Transverse colon (tissue), 4 donors: ENCODE data around the gene ADAM22. TPM values are rescaled to one million over a fixed set of nuclear protein-coding genes. Genes with fewer than 3 reads are reported as not detected.

Experiments
- DNase-seq: peaks from one replicate; pipeline ENCODE4 v3.0.0-alpha.2; 2019
- H3K27ac ChIP-seq, 4 donors: fragments of 200-600 bp; sonication (generic); 2 replicates each; pipeline ENCODE4 v1.5.1; 2016 to 2018; ENCODE audit warnings: inconsistent platforms in 4 of 4
- H3K27me3 ChIP-seq: fragments of 200-600 bp; sonication (generic); 2 replicates; pipeline ENCODE4 v1.5.1; 2017; ENCODE audit warnings: inconsistent platforms
- H3K36me3 ChIP-seq, 4 donors: fragments of 200-600 bp; sonication (generic); 2 replicates each; pipeline ENCODE4 v1.5.1; 2017 to 2019; ENCODE audit warnings: inconsistent platforms in 4 of 4
- H3K4me1 ChIP-seq, 4 donors: fragments of 200-600 bp; sonication (generic); 2 replicates each; pipeline ENCODE4 v1.5.1; 2017 to 2020; ENCODE audit warnings: inconsistent platforms in 4 of 4
- H3K4me3 ChIP-seq, 4 donors: fragments of 200-600 bp; sonication (generic); 1 replicate in 1 of 4; 2 replicates in 3 of 4; pipeline versions ENCODE4 v1.5.1 to v1.6.1; 2017 to 2019; ENCODE audit warnings: inconsistent platforms in 4 of 4
- H3K9me3 ChIP-seq, 2 donors: fragments of 200-600 bp; sonication (generic); 2 replicates each; pipeline ENCODE4 v1.5.1; 2017 to 2019; ENCODE audit warnings: inconsistent platforms in 2 of 2
- EP300 ChIP-seq: sonication (generic); formaldehyde crosslinking; IDR thresholded peaks from one replicate; pipeline ENCODE4 v1.6.1; 2017; ENCODE audit warnings: antibody characterized with exemption, low read depth
- POLR2A ChIP-seq: fragments of 450-650 bp; IDR thresholded peaks from one replicate; pipeline ENCODE4 v1.6.1; 2016; ENCODE audit warnings: antibody characterized with exemption, mild to moderate bottlenecking, moderate library complexity
- POLR2AphosphoS5 ChIP-seq, 3 donors: sonication (generic); formaldehyde crosslinking; IDR thresholded peaks; one replicate each; pipeline ENCODE4 v1.6.1; 2016; ENCODE audit warnings: antibody characterized with exemption in 3 of 3
- WGBS, 2 donors: methylation state at CpG; one replicate each; pipeline ENCODE4 v1.1.5; 2018; ENCODE audit warnings: low coverage in 1 of 2; 5-methylcytosine and 5-hydroxymethylcytosine counted together
- in situ Hi-C, 4 donors: fragments of 200-750 bp; cut with MboI; loops; one replicate each; pipeline versions ENCODE4 v1.15.0 to v1.15.1; 2017; ENCODE audit warnings: low sequenced_read_pairs in 3 of 4, low pct_ligation_motif_present in 1 of 4, low pct_unique_long_range_greater_than_20kb in 1 of 4
- intact Hi-C: fragments of 100-400 bp; cut with DNase I; formaldehyde crosslinking; loops from one replicate; pipeline ENCODE4 v1.15.1; 2023; ENCODE audit warnings: low total_unique reads
- total RNA-seq, 4 donors: library from RNA; depleted of rRNA; stranded (reverse); fragments of >200 nt; gene quantifications; one replicate each; pipeline ENCODE4 v1.1.0, GENCODE V29; 2016
- TF ChIP-seq, protein P1 (sequence below), 5 experiments: fragments of 200-600 bp in 3 of 5; fragments of 450-650 bp in 2 of 5; sonication (generic) in 3 of 5; IDR thresholded peaks; 1 replicate in 2 of 5; 2 replicates in 3 of 5; pipeline ENCODE4 v1.5.1; 2016 to 2017; ENCODE audit warnings: antibody characterized with exemption in 5 of 5, inconsistent platforms in 3 of 5, mild to moderate bottlenecking in 2 of 5, moderate library complexity in 1 of 5

ADAM22 gene
- total RNA-seq, 4 donors from 2014 or later, result 3.8 to 17.3 (median 6.0) TPM

DNA sequence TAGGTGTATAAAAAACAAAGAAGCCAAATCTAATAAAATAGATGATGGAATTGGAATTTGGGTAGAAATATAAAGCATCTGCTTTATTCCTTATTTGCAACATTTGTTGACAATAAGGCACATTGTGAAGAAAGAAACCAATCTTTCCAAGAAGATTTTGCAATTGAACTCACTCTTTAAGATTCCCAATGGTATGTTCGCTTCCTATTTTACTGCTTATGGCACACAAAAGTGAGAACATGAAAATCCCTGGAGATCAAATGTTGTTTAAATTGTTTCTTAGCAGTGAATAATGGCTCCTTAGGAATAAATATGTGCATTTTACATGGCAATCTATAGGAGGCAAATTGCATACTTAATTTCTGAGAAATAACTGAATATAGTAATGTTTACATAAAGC lies 84.5 kb downstream of the ADAM22 start:
- Histone ChIP-seq H3K4me3 (no peak overlapping the region), H3K27me3 (no peaks in the 10 kb centered on the region), H3K36me3 (no peaks in the 10 kb centered on the region), H3K27ac (no peak overlapping the region), H3K9me3 (no peaks in the 10 kb centered on the region), H3K4me1 (no peaks in the 10 kb centered on the region)
- WGBS, 2 donors, result 95 to 100% methylated on average over 1 of the region's 1 CpG
- no peak for DNase-seq
- intact Hi-C loops, result no loop called here
- in situ Hi-C loops, result no loop called here
- TF ChIP-seq EP300 (no peak), POLR2A (no peak), POLR2AphosphoS5 (IDR thresholded peaks at IDR 0.05) (no peak)
- TF ChIP-seq, protein P1, sequence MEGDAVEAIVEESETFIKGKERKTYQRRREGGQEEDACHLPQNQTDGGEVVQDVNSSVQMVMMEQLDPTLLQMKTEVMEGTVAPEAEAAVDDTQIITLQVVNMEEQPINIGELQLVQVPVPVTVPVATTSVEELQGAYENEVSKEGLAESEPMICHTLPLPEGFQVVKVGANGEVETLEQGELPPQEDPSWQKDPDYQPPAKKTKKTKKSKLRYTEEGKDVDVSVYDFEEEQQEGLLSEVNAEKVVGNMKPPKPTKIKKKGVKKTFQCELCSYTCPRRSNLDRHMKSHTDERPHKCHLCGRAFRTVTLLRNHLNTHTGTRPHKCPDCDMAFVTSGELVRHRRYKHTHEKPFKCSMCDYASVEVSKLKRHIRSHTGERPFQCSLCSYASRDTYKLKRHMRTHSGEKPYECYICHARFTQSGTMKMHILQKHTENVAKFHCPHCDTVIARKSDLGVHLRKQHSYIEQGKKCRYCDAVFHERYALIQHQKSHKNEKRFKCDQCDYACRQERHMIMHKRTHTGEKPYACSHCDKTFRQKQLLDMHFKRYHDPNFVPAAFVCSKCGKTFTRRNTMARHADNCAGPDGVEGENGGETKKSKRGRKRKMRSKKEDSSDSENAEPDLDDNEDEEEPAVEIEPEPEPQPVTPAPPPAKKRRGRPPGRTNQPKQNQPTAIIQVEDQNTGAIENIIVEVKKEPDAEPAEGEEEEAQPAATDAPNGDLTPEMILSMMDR (IDR thresholded peaks at IDR 0.05), result no peak

DNA sequence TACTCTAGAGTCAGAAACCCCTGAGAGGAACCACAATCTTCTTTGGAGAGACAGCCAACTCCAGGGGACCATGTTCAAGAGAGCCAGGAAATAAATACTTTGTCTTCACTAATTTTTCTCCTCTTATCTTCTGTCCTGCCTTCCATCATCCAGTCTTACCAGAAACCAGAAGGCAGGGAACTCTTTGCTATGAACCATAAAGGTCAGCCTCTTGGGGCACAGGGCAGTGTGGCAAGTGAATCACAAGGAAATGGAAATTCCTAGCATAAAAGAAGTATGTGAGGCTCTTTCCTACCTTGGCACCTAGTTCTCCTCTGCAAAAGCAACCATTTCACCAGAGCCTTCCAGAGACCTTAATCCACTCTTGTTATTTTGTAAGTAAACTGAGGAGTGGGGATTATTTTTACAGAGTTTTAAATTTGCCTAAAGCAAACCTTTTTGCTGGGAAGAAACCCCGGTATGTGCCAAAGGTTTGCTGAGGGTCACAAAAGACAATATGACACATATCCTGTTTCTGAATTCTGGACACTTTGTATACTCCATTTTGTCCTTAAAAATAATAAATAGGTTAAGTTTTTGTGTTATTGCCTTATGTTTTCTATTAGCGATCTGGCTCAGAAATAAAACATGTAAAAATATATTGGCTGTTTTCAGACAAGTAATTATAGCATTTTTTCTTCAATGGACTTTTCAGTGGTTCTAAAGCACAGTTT lies 87.1 kb downstream of the ADAM22 start:
- Histone ChIP-seq H3K27me3 (no peaks in the 10 kb centered on the region), H3K4me3 (no peak overlapping the region), H3K4me1 (no peaks in the 10 kb centered on the region), H3K36me3 (no peaks in the 10 kb centered on the region), H3K9me3 (peaks cover 0 to 8% of the 10 kb centered on the region in 2 donors), H3K27ac (no peak overlapping the region)
- TF ChIP-seq EP300 (no peak), POLR2AphosphoS5 (IDR thresholded peaks at IDR 0.05) (no peak)
- intact Hi-C loops (no loop called here), in situ Hi-C loops (no loop called here)
- 87% methylated on average over 2 of the region's 2 CpGs for WGBS, 2 donors
- no peak for DNase-seq

DNA sequence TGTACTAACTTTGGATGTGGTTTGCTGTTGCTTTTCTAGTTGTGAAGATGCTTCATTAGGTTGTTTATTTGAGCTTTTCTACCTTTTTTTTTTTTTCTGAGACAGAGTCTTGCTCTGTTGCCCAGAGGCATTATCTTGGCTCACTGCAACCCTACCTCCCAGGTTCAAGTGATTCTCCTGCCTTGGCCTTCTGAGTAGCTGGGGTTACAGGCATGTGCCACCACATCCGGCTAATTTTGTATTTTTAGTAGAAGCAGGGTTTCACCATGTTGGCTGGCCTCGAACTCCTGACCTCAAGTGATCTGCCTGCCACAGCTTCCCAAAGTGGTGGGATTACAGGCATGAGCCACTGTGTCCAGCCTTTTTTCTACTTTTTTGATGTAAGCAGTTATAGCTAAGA lies 93.7 kb downstream of the ADAM22 start:
- DNase-seq, result no peak
- Histone ChIP-seq H3K27ac (no peak overlapping the region), H3K27me3 (no peaks in the 10 kb centered on the region), H3K4me1 (no peaks in the 10 kb centered on the region), H3K36me3 (peaks cover 0 to 5% (median 0%) of the 10 kb centered on the region in 4 donors), H3K9me3 (peaks cover 8 to 26% of the 10 kb centered on the region in 2 donors), H3K4me3 (no peak overlapping the region)
- TF ChIP-seq, protein P1 (IDR thresholded peaks at IDR 0.05), result no peak
- TF ChIP-seq POLR2AphosphoS5 (IDR thresholded peaks at IDR 0.05), result no peak
- no peak for TF ChIP-seq EP300
- no peak for TF ChIP-seq POLR2A
- in situ Hi-C loops (no loop called here), intact Hi-C loops (no loop called here)
- WGBS, 2 donors, result 92 to 100% methylated on average over 2 of the region's 2 CpGs

DNA sequence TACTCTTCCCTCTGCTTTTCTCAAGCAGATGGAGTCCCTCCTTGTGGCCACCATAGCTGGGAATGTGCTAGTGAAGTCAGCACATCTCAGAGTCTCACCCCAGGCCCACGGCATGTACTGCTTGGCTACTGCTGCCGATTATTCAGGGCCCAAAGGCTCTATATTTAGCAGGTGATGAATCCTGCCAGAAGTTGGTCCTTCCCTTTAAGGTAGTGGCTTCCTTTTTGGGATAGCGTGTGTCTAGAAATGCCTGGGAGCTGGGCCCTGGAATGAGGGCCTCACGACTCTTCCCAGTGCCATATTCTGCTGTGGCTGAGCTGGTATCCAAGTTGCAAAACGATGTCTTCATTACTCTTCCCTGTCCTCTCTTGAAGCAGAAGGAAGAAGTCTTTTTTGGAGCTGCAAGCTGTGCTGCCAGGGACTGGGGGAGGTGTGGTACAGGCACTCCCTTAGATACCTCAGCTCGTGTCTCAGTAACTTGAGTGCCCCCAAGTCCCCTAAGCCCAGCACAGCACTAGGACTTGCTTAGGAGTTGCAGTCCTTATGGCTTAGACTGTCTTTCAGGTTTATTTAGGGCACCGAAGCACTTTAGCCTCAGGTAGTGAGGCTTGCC lies 100.1 kb downstream of the ADAM22 start:
- peaks cover 0 to 5% (median 0%) of the 10 kb centered on the region in 4 donors for H3K36me3 ChIP-seq
- no peak overlapping the region for H3K27ac ChIP-seq
- no peaks in the 10 kb centered on the region for H3K27me3 ChIP-seq
- in situ Hi-C loops (no loop called here), intact Hi-C loops (no loop called here)
- no peaks in the 10 kb centered on the region for H3K4me1 ChIP-seq
- no peak for DNase-seq
- no peak overlapping the region for H3K4me3 ChIP-seq
- H3K9me3 ChIP-seq, result peaks cover 8 to 18% of the 10 kb centered on the region in 2 donors
- WGBS, 2 donors, result 95% methylated on average over 7 of the region's 7 CpGs; no CpG with 5 or more reads in 1 of the 2 donors
- TF ChIP-seq POLR2AphosphoS5 (IDR thresholded peaks at IDR 0.05) (no peak), EP300 (no peak), POLR2A (no peak)
- TF ChIP-seq, protein P1 (IDR thresholded peaks at IDR 0.05), result no peak
